IMR-90 (cell line): ENCODE data around the gene ERCC6. TPM values are rescaled to one million over a fixed set of nuclear protein-coding genes. Genes with fewer than 3 reads are reported as not detected.

ENCODE experiments used
- ATAC-seq: fragments of 200-7000 bp; cut with Tn5 transposase; 2 replicates; pipeline ENCODE4 v1.9.1; 2020; ENCODE audit warnings: low read depth, mild to moderate bottlenecking, moderate library complexity
- BruUV-seq: library from RNA; stranded (reverse); fragments of 400-500 nt; replicated peaks from 2 replicates; lab custom pipeline; 2021; lab: Mats Ljungman, UMichigan
- CTCF ChIA-PET: fragments of 300-600 bp; formaldehyde crosslinking; extraction: SDS; loops from one replicate; lab custom pipeline; 2021; ENCODE audit warnings: antibody characterized with exemption; lab: Yijun Ruan, JAX
- POLR2A ChIA-PET: fragments of 300-600 bp; sonication (Branson Sonifier 250); formaldehyde crosslinking; loops from one replicate; lab custom pipeline; 2022; ENCODE audit warnings: antibody characterized with exemption; ENCODE audit not compliant: unreplicated experiment; lab: Charles Lee
- DNase-seq: peaks from one replicate; pipeline ENCODE4 v3.0.0; 2013
- H2AFZ ChIP-seq: replicated peaks from 2 replicates; pipeline ENCODE3; 2013; ENCODE audit warnings: low read length, mild to moderate bottlenecking; ENCODE audit not compliant: poor library complexity
- H2AK5ac ChIP-seq: 2 replicates; pipeline ENCODE4 v1.6.1; 2013; ENCODE audit warnings: low read depth, low read length, inconsistent platforms
- H2AK9ac ChIP-seq: replicated peaks from 2 replicates; pipeline ENCODE3; 2013; ENCODE audit warnings: mild to moderate bottlenecking, low read depth, low read length, moderate library complexity; ENCODE audit not compliant: poor library complexity
- H2BK120ac ChIP-seq: 2 replicates; pipeline ENCODE4 v1.6.1; 2013; ENCODE audit warnings: low read depth, low read length, inconsistent platforms
- H2BK15ac ChIP-seq: 3 replicates; pipeline ENCODE4 v1.6.1; 2013; ENCODE audit warnings: low read depth, low read length, inconsistent platforms
- H2BK20ac ChIP-seq: 2 replicates; pipeline ENCODE4 v1.6.1; 2013; ENCODE audit warnings: low read depth, mild to moderate bottlenecking, inconsistent platforms, low read length, moderate library complexity
- H2BK5ac ChIP-seq: 2 replicates; pipeline ENCODE4 v1.6.1; 2013; ENCODE audit warnings: mild to moderate bottlenecking, low read depth, low read length, inconsistent platforms; ENCODE audit not compliant: poor library complexity, severe bottlenecking
- H3K14ac ChIP-seq: replicated peaks from 2 replicates; pipeline ENCODE4 v1.6.1; 2013; ENCODE audit warnings: low read depth, low read length, inconsistent platforms
- H3K18ac ChIP-seq: 2 replicates; pipeline ENCODE4 v1.6.1; 2013; ENCODE audit warnings: low read depth, low read length, control low read depth
- H3K23ac ChIP-seq: 2 replicates; pipeline ENCODE4 v1.6.1; 2013; ENCODE audit warnings: low read depth, low read length, inconsistent platforms
- H3K27ac ChIP-seq: 2 replicates; pipeline ENCODE4 v1.5.1; 2013; ENCODE audit warnings: mild to moderate bottlenecking, control low read depth, low read length; ENCODE audit not compliant: insufficient read depth
- H3K27me3 ChIP-seq: 2 replicates; pipeline ENCODE4 v1.6.1; 2013; ENCODE audit warnings: low read length; ENCODE audit not compliant: control insufficient read depth, insufficient read depth
- H3K36me3 ChIP-seq: 2 replicates; pipeline ENCODE4 v1.6.1; 2013; ENCODE audit warnings: low read length, mixed read lengths; ENCODE audit not compliant: control insufficient read depth, insufficient read depth
- H3K4ac ChIP-seq: 2 replicates; pipeline ENCODE4 v1.6.1; 2013; ENCODE audit warnings: low read depth, low read length, inconsistent platforms
- H3K4me1 ChIP-seq: 2 replicates; pipeline ENCODE4 v1.6.1; 2013; ENCODE audit warnings: low read length, mixed read lengths; ENCODE audit not compliant: control insufficient read depth, insufficient read depth
- H3K4me2 ChIP-seq: 2 replicates; pipeline ENCODE4 v1.6.1; 2013; ENCODE audit warnings: low read depth, mild to moderate bottlenecking, control low read depth, low read length, moderate library complexity
- H3K4me3 ChIP-seq: 2 replicates; pipeline ENCODE4 v1.5.1; 2013; ENCODE audit warnings: low read depth, mild to moderate bottlenecking, control low read depth, low read length, moderate library complexity; ENCODE audit not compliant: insufficient read depth
- H3K56ac ChIP-seq: 2 replicates; pipeline ENCODE4 v1.6.1; 2013; ENCODE audit warnings: low read length, inconsistent platforms; ENCODE audit not compliant: insufficient read depth; ENCODE audit errors: extremely low read depth
- H3K79me1 ChIP-seq, 2 experiments: 2 replicates each; pipeline ENCODE4 v1.6.1; 2013; ENCODE audit warnings: low read length in 2 of 2, inconsistent platforms in 1 of 2, low read depth in 1 of 2
- H3K9ac ChIP-seq: 2 replicates; pipeline ENCODE4 v1.6.1; 2013; ENCODE audit warnings: low read depth, low read length, control low read depth
- H3K9me1 ChIP-seq: 2 replicates; pipeline ENCODE4 v1.6.1; 2013; ENCODE audit warnings: low read length, inconsistent platforms; ENCODE audit not compliant: insufficient read depth
- H3K9me3 ChIP-seq: 2 replicates; pipeline ENCODE4 v1.6.1; 2013; ENCODE audit warnings: low read length; ENCODE audit not compliant: control insufficient read depth, insufficient read depth
- H4K20me1 ChIP-seq: 2 replicates; pipeline ENCODE4 v1.6.1; 2013; ENCODE audit warnings: low read length, inconsistent platforms; ENCODE audit not compliant: insufficient read depth
- H4K5ac ChIP-seq: 2 replicates; pipeline ENCODE4 v1.6.1; 2013; ENCODE audit warnings: mild to moderate bottlenecking, low read depth, low read length, control low read depth
- H4K8ac ChIP-seq, 2 experiments: 2 replicates each; pipeline ENCODE4 v1.6.1; 2013; ENCODE audit warnings: low read depth in 2 of 2, low read length in 2 of 2, control low read depth in 1 of 2, inconsistent platforms in 1 of 2
- H4K91ac ChIP-seq: 2 replicates; pipeline ENCODE4 v1.6.1; 2013; ENCODE audit warnings: low read depth, low read length, inconsistent platforms; ENCODE audit not compliant: insufficient read depth
- FOS ChIP-seq: fragments of 150-350 bp; IDR thresholded peaks from 2 replicates; pipeline ENCODE4 v1.6.1; 2016; ENCODE audit warnings: low read depth, low read length
- MAFK ChIP-seq: IDR thresholded peaks from 2 replicates; pipeline ENCODE4 v1.6.1; 2012; ENCODE audit warnings: low read depth, low read length, improper control_type of control experiment
- WGBS, 2 experiments: methylation state at CpG; one replicate each; pipeline versions ENCODE4 v1.1.5 to v1.1.7; 2013; ENCODE audit warnings: missing lambda C conversion rate in 2 of 2; ENCODE audit not compliant: insufficient read length in 1 of 2; ENCODE audit errors: extremely low coverage in 2 of 2; 5-methylcytosine and 5-hydroxymethylcytosine counted together
- dilution Hi-C: fragments of 300-500 bp; cut with HindIII; formaldehyde crosslinking; loops from one replicate; pipeline ENCODE4 v1.14.3; 2018; ENCODE audit warnings: low sequenced_read_pairs; ENCODE audit not compliant: unreplicated experiment
- in situ Hi-C: fragments of 300-500 bp; cut with MboI; formaldehyde crosslinking; loops from 3 replicates; pipeline ENCODE4 v1.14.3; 2019; ENCODE audit warnings: low sequenced_read_pairs, inconsistent platforms, mixed read lengths
- intact Hi-C: fragments of 100-400 bp; cut with micrococcal nuclease; formaldehyde crosslinking; loops from 2 replicates; pipeline ENCODE4 v1.10.0; 2022
- polyA plus RNA-seq, 3 experiments: library from polyadenylated mRNA; depleted of rRNA; stranded (reverse); fragments of >200 nt; gene quantifications; 2 replicates each; pipeline ENCODE4 v1.2.3, GENCODE V29; 2012; ENCODE audit warnings: low replicate concordance in 1 of 3
- total RNA-seq: library from RNA; depleted of rRNA; stranded (reverse); fragments of >200 nt; gene quantifications from 2 replicates; pipeline ENCODE4 v1.2.3, GENCODE V29; 2012

Gene ERCC6
- total and polyA plus RNA-seq, 2 of the 4 experiments (the other 2 are of a cell fraction), result 7.3 to 14.9 TPM

DNA sequence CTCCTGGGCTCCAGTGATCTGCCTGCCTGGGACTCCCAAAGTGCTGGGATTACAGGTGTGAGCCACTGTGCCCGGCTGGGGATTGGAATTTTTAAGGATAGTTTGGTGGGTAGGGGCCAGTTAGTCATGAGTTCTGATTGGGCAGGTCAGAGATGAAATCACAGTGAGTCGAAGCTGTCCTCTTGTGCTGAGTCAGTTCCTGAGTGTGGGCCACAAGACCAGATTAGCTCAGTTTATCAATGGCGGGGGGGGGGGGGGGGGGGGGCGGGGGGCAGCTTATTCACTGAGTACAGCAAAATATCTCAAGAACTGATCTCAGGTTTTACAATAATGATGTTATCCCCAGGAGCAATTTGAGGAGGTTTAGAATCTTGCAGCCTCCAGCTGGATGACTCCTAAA lies 11.6 kb upstream of the ERCC6 start:
- WGBS, 2 experiments, result 20% methylated on average over 1 of the region's 4 CpGs; no CpG with 5 or more reads in 1 of the 2 experiments
- H4K91ac ChIP-seq, result no peak overlapping the region
- no peak overlapping the region for H3K27ac ChIP-seq
- no peak overlapping the region for H2AK9ac ChIP-seq
- TF ChIP-seq MAFK (peak; percentile 22; the same call in 1 of the 2 replicates), FOS (no peak)
- no peak overlapping the region for H2AK5ac ChIP-seq
- no peaks in the 10 kb centered on the region; the same call in 1 of the 2 replicates for H3K9me3 ChIP-seq
- H3K18ac ChIP-seq, result peak overlapping the region; percentile 29; the same call in 1 of the 2 replicates
- no peak overlapping the region for H3K9ac ChIP-seq
- H3K27me3 ChIP-seq, result no peaks in the 10 kb centered on the region
- peak overlapping the region; percentile 21; the same call in 1 of the 2 replicates for H2BK120ac ChIP-seq
- no peaks in the 10 kb centered on the region for H4K20me1 ChIP-seq
- DNase-seq (peak; percentile 73), ATAC-seq (peak; percentile 49)
- H2AFZ ChIP-seq, result no peak overlapping the region
- H3K79me1 ChIP-seq, result no peaks in the 10 kb centered on the region
- no peak overlapping the region for H3K4ac ChIP-seq
- POLR2A ChIA-PET, result no interaction called here
- no TSS peak for BruUV-seq
- H4K5ac ChIP-seq, result no peak overlapping the region
- H3K4me3 ChIP-seq, result no peak overlapping the region
- H2BK20ac ChIP-seq, result no peak overlapping the region; the same call in 1 of the 2 replicates
- H4K8ac ChIP-seq, result peak overlapping the region in 1 of 2 experiments; percentile 61; a peak in 1 of 4 replicates
- H3K23ac ChIP-seq, result no peak overlapping the region
- H2BK5ac ChIP-seq, result peak overlapping the region; percentile 68
- in situ Hi-C loops, result no loop called here
- H3K56ac ChIP-seq, result no peak overlapping the region
- peaks cover 7% of the 10 kb centered on the region; the same call in 1 of the 2 replicates for H3K4me1 ChIP-seq
- peak overlapping the region; percentile 65; the same call in 1 of the 3 replicates for H2BK15ac ChIP-seq
- no peaks in the 10 kb centered on the region for H3K36me3 ChIP-seq
- H3K9me1 ChIP-seq, result no peaks in the 10 kb centered on the region
- no peak overlapping the region for H3K4me2 ChIP-seq
- intact Hi-C loops, result no loop called here
- CTCF ChIA-PET, result no interaction called here
- no peak overlapping the region for H3K14ac ChIP-seq
- dilution Hi-C loops, result no loop called here
